ENCODE results near the gene PRDM5.

PRDM5 gene

DNA sequence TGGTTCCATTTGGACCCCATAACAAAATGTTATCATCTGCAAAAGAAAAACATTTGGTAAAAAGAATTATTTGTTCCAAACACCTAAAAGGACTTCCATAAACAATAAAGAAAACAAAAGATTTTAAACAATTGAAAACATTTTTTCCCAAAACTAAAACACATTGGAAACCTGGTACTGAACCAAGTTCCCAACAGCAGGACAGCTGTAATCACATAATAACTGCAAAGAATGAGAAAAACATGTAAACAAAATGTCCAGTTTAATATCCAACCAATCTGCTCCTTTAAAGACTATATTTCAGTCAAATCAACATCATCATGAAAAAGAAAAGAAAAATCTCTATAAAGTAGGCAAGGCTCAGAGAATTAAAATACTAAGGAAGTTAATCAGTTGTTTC lies 36.3 kb downstream of the PRDM5 start:
- no peaks in the 10 kb centered on the region for H3K27me3 ChIP-seq (ENCODE audit: insufficient read depth, low read depth, severe bottlenecking)
- H3K9me3 ChIP-seq (ENCODE audit: severe bottlenecking) = no peaks in the 10 kb centered on the region
- no peak overlapping the region for H3K27ac ChIP-seq
- TF ChIP-seq CTCF (IDR thresholded peaks at IDR 0.05; ENCODE audit: low read depth, low read length) = no peak
- H3K4me3 ChIP-seq (ENCODE audit: low read depth, low read length) = no peak overlapping the region
- no peak for DNase-seq
- no peaks in the 10 kb centered on the region for H3K36me3 ChIP-seq

DNA sequence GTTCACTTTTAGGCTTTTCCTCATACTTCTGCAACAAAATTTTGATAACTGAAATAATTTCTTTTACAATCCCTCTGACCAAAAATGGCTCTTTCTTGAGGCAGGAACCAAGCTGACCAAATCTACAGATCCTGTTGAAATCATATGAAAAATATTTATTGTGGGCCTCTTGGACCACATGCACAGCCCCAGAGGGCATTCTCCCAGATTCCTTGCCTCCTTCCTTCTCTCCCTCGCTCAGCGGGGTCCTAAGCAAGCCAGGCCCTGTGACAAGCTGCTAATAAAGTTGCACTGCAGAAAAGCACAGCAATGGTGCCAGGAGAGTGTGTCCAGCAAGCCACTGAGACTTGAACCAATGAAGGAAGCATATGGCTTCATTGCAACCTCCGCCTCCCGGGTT lies 40.7 kb downstream of the PRDM5 start:
- no peak overlapping the region for H3K4me3 ChIP-seq (ENCODE audit: low read depth, low read length)
- no peak for DNase-seq
- H3K27me3 ChIP-seq (ENCODE audit: insufficient read depth, low read depth, severe bottlenecking) = no peaks in the 10 kb centered on the region
- H3K27ac ChIP-seq = no peak overlapping the region
- H3K9me3 ChIP-seq (ENCODE audit: severe bottlenecking) = peaks cover 2% of the 10 kb centered on the region
- H3K36me3 ChIP-seq = no peaks in the 10 kb centered on the region
- TF ChIP-seq CTCF (IDR thresholded peaks at IDR 0.05; ENCODE audit: low read depth, low read length) = no peak

GRCh38 chr4:120881351-120881750 lies 41.2 kb downstream of the PRDM5 start:
- Histone ChIP-seq H3K4me3 (ENCODE audit: low read depth, low read length) (no peak overlapping the region), H3K36me3 (no peaks in the 10 kb centered on the region), H3K27ac (no peak overlapping the region), H3K27me3 (ENCODE audit: insufficient read depth, low read depth, severe bottlenecking) (no peaks in the 10 kb centered on the region), H3K9me3 (ENCODE audit: severe bottlenecking) (peaks cover 2% of the 10 kb centered on the region)
- no peak for DNase-seq
- TF ChIP-seq CTCF (IDR thresholded peaks at IDR 0.05; ENCODE audit: low read depth, low read length) = no peak

DNA sequence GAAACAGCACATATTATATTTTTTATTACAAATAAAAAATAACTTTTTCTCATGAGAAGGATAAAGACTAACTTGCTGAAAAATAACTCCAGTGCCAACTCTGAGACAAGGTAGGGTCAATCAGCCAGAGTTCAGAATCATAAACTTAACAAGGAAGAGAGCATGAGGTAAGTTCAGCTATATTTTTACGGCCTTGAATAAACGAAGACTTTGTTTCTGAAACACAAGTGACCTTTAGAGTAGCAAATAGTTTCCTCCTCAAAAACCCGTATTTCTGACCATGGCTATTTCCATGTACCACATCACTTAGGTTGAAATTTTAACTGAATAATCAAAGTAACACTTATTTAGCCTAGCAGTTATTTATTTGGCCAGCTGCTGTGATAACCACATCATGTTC lies 45.5 kb downstream of the PRDM5 start:
- Histone ChIP-seq H3K27me3 (ENCODE audit: insufficient read depth, low read depth, severe bottlenecking) (no peaks in the 10 kb centered on the region), H3K4me3 (ENCODE audit: low read depth, low read length) (no peak overlapping the region), H3K27ac (no peak overlapping the region), H3K36me3 (no peaks in the 10 kb centered on the region), H3K9me3 (ENCODE audit: severe bottlenecking) (peaks cover 2% of the 10 kb centered on the region)
- no peak for DNase-seq
- no peak for TF ChIP-seq CTCF (IDR thresholded peaks at IDR 0.05; ENCODE audit: low read depth, low read length)

- H3K4me3 ChIP-seq (ENCODE audit: low read depth, low read length) = no peak overlapping the region
- DNase-seq = no peak
- H3K9me3 ChIP-seq (ENCODE audit: severe bottlenecking) = peaks cover 2% of the 10 kb centered on the region
- H3K36me3 ChIP-seq = no peaks in the 10 kb centered on the region
- TF ChIP-seq CTCF (IDR thresholded peaks at IDR 0.05; ENCODE audit: low read depth, low read length) = no peak
- H3K27me3 ChIP-seq (ENCODE audit: insufficient read depth, low read depth, severe bottlenecking) = no peaks in the 10 kb centered on the region
- H3K27ac ChIP-seq = no peak overlapping the region
Measured at GRCh38 chr4:120874792-120875774, 47.4 kb downstream of the PRDM5 start.
